ENCODE measurements around the gene MYLK4. TPM values are rescaled to one million over a fixed set of nuclear protein-coding genes. Genes with fewer than 3 reads are reported as not detected.

MYLK4 gene
- total RNA-seq, 2 donors from 2014 or later: 0.68 to 2.0 TPM

DNA sequence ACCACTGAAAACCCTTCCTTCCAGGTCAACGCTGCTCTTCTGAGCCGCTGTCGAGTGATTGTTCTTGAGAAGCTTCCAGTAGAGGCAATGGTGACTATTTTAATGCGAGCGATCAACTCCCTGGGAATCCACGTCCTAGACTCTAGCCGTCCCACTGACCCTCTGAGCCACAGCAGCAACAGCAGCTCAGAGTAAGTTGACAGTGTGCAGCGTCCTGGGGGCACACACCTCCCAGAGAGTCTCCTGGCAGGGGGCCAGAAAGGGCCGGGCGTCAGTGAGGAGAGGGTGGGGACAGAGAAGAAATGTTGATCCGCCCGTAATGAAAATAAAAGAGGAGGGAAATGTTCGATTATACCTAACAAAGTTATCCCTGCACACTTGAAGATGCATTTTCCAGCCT lies 19.4 kb upstream of the MYLK4 start:
- ATAC-seq (ENCODE audit: insufficient number of reproducible peaks, low FRiP score, low read depth) (no peak), DNase-seq (ENCODE audit: low spot score) (no peak)
- Histone ChIP-seq H3K4me1 (ENCODE audit: control insufficient read depth in 1 of 2, low read depth in 2 of 2) (peaks cover 40 to 77% of the 10 kb centered on the region in 2 donors), H3K9me3 (no peaks in the 10 kb centered on the region), H3K27ac (peak overlapping the region; percentile 5 to 41), H3K36me3 (no peaks in the 10 kb centered on the region), H3K4me3 (peak overlapping the region; percentile 28), H3K27me3 (replicated peaks; ENCODE audit: insufficient read depth) (no peaks in the 10 kb centered on the region)
- TF ChIP-seq CTCF (IDR thresholded peaks at IDR 0.05): no peak

GRCh38 chr6:2768696-2769095 lies 18.0 kb upstream of the MYLK4 start:
- H3K4me1 ChIP-seq (ENCODE audit: control insufficient read depth in 1 of 2, low read depth in 2 of 2): peaks cover 30 to 63% of the 10 kb centered on the region in 2 donors
- H3K4me3 ChIP-seq: peak overlapping the region; percentile 94
- TF ChIP-seq CTCF (IDR thresholded peaks at IDR 0.05): no peak
- no peaks in the 10 kb centered on the region for H3K9me3 ChIP-seq
- ATAC-seq (ENCODE audit: insufficient number of reproducible peaks, low FRiP score, low read depth) (no peak), DNase-seq (ENCODE audit: low spot score) (no peak)
- no peaks in the 10 kb centered on the region for H3K36me3 ChIP-seq
- peak overlapping the region in 1 of 2 donors; percentile 99 for H3K27ac ChIP-seq
- H3K27me3 ChIP-seq (replicated peaks; ENCODE audit: insufficient read depth): no peaks in the 10 kb centered on the region

DNA sequence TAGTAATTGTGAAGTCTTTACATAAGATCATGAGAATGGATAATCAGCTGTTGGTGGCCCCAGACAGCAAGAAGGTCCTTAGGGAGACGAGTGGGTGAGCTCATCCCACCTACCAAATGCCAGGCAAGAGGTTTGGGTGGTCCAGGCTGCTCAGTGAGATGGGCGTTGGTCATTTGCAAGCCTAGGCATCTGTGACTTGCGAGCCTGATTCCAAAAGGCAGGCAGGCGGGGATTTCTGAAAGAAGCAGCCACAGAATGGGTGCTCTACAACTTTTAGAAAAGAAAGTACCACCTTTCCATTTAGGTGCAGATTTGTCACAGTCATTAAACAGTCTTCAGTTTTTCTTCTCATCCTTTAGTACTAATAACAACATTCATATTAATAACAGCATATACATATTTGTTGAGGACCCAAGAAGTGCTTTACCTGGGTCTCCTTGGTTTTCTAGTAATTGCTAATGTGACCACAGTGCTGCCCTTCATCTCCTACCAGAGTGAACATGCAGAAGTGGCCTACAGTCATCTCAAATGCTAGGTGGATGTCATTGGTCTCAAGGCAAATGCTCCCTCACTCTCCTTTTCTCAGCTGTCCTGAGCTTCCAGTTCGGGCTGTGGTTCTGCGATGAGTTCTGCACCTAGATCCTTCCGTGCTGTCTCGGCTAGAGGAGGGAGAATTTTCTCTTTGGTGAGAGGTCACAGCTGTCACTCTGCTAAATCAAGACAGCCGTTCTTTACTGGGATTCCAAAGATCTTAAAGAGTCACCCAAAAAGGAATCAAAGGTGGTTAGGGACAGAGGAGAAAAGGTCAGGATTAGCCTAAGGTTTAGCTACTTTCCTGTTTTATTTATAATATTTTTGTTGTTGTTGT lies 17.2 kb upstream of the MYLK4 start:
- Histone ChIP-seq H3K27me3 (replicated peaks; ENCODE audit: insufficient read depth) (no peaks in the 10 kb centered on the region), H3K9me3 (no peaks in the 10 kb centered on the region), H3K36me3 (no peaks in the 10 kb centered on the region), H3K4me3 (peak overlapping the region; percentile 94), H3K27ac (peak overlapping the region; percentile 97 to 99), H3K4me1 (ENCODE audit: control insufficient read depth in 1 of 2, low read depth in 2 of 2) (peaks cover 25 to 55% of the 10 kb centered on the region in 2 donors)
- no peak for TF ChIP-seq CTCF (IDR thresholded peaks at IDR 0.05)
- DNase-seq (ENCODE audit: low spot score) (no peak), ATAC-seq (ENCODE audit: insufficient number of reproducible peaks, low FRiP score, low read depth) (no peak)

- TF ChIP-seq CTCF (IDR thresholded peaks at IDR 0.05): peak; percentile 22
- peak overlapping the region; percentile 97 to 99 for H3K27ac ChIP-seq
Measured at GRCh38 chr6:2766767-2767656, 16.3 kb upstream of the MYLK4 start.

More at GRCh38 chr6:2766767-2767656, 16.3 kb upstream of the MYLK4 start:
- Histone ChIP-seq H3K9me3 (no peaks in the 10 kb centered on the region), H3K4me1 (ENCODE audit: control insufficient read depth in 1 of 2, low read depth in 2 of 2) (peaks cover 25 to 47% of the 10 kb centered on the region in 2 donors), H3K4me3 (peak overlapping the region; percentile 94), H3K36me3 (no peaks in the 10 kb centered on the region), H3K27me3 (replicated peaks; ENCODE audit: insufficient read depth) (no peaks in the 10 kb centered on the region)
- ATAC-seq (ENCODE audit: insufficient number of reproducible peaks, low FRiP score, low read depth) (no peak), DNase-seq (ENCODE audit: low spot score) (no peak)
